ENCODE data around the gene MEI1. TPM values are rescaled to one million over a fixed set of nuclear protein-coding genes. Genes with fewer than 3 reads are reported as not detected.

Gene MEI1
- total and polyA plus RNA-seq, 3 donors from 2014 or later: 43.5 to 103 (median 47.6) TPM

GRCh38 chr22:41841085-41841712 is 141.9 kb downstream of the MEI1 start:
- whole genome bisulfite sequencing, 2 donors: 39 to 40% methylated on average over 3 of the region's 3 CpGs
- Histone ChIP-seq H3K36me3 (ENCODE audit: low read depth, missing control alignments) (no peaks in the 10 kb centered on the region), H3K27ac (peak overlapping the region; percentile 25 to 64), H3K4me1 (peaks cover 26% of the 10 kb centered on the region), H3K27me3 (no peaks in the 10 kb centered on the region), H3K4me3 (no peak overlapping the region), H3K9me3 (no peaks in the 10 kb centered on the region)
- no peak for TF ChIP-seq POLR2A (IDR thresholded peaks at IDR 0.05)
- TF ChIP-seq, protein P1, sequence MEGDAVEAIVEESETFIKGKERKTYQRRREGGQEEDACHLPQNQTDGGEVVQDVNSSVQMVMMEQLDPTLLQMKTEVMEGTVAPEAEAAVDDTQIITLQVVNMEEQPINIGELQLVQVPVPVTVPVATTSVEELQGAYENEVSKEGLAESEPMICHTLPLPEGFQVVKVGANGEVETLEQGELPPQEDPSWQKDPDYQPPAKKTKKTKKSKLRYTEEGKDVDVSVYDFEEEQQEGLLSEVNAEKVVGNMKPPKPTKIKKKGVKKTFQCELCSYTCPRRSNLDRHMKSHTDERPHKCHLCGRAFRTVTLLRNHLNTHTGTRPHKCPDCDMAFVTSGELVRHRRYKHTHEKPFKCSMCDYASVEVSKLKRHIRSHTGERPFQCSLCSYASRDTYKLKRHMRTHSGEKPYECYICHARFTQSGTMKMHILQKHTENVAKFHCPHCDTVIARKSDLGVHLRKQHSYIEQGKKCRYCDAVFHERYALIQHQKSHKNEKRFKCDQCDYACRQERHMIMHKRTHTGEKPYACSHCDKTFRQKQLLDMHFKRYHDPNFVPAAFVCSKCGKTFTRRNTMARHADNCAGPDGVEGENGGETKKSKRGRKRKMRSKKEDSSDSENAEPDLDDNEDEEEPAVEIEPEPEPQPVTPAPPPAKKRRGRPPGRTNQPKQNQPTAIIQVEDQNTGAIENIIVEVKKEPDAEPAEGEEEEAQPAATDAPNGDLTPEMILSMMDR (IDR thresholded peaks at IDR 0.05): no peak
- intact Hi-C loops (cut with DNase I; ENCODE audit: low total_unique reads): no loop called here
- peak; percentile 59 for DNase-seq

- Histone ChIP-seq H3K27ac (peak overlapping the region in 1 of 2 donors; percentile 41), H3K27me3 (no peaks in the 10 kb centered on the region), H3K36me3 (ENCODE audit: low read depth, missing control alignments) (no peaks in the 10 kb centered on the region), H3K9me3 (no peaks in the 10 kb centered on the region), H3K4me1 (peaks cover 31% of the 10 kb centered on the region), H3K4me3 (no peak overlapping the region)
- WGBS, 2 donors: 70 to 79% methylated on average over 8 of the region's 8 CpGs
- TF ChIP-seq, protein P1 (IDR thresholded peaks at IDR 0.05): no peak
- no peak for TF ChIP-seq POLR2A (IDR thresholded peaks at IDR 0.05)
- no peak for DNase-seq
- intact Hi-C loops (cut with DNase I; ENCODE audit: low total_unique reads): no loop called here
Observed at GRCh38 chr22:41842996-41843970, 144.0 kb downstream of the MEI1 start.

DNA sequence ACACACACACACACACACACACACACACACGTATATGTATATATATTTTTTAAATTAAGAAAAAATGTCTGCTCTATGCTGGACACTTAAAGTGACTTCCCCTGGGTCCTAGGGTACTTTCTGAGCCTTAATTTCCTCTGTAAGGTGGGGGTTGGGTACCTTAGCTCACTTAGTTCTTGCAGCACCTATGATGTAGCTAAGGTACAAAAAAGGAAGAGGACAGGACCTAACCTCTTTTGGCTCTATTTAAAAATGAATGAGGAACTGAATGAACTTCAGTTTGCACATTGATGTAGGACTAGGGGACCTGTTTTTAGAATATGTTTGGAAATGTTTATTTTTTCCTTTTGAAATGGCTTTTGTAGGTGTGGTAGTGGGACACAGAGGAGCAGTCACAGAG is 144.7 kb downstream of the MEI1 start:
- Histone ChIP-seq H3K36me3 (ENCODE audit: low read depth, missing control alignments) (no peaks in the 10 kb centered on the region), H3K27me3 (no peaks in the 10 kb centered on the region), H3K9me3 (no peaks in the 10 kb centered on the region), H3K27ac (no peak overlapping the region), H3K4me3 (no peak overlapping the region), H3K4me1 (peaks cover 31% of the 10 kb centered on the region)
- intact Hi-C loops (cut with DNase I; ENCODE audit: low total_unique reads): no loop called here
- TF ChIP-seq, protein P1 (IDR thresholded peaks at IDR 0.05): no peak
- TF ChIP-seq POLR2A (IDR thresholded peaks at IDR 0.05): no peak
- WGBS, 2 donors: 39 to 73% methylated on average over 1 of the region's 1 CpG
- no peak for DNase-seq

DNA sequence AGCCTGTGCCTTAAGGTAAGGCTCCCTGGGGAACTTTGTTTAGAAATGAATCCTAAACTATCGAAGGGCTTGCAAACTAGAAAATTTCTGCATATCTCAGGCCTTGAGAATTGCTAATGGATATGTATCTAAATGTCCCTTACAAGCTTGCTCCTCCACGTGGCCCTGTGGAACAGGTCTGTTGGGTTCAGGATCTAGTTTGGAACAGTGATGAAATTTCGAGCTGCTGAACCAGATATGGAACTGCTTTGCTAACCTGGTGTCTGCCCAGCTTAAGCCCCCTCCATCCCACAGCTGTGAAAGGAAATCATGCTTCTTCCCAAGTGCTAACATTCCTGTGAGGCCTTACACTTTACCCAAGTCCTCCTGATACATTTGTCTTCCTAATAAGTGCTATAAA is 145.2 kb downstream of the MEI1 start:
- Histone ChIP-seq H3K4me1 (peaks cover 31% of the 10 kb centered on the region), H3K9me3 (no peaks in the 10 kb centered on the region), H3K27ac (no peak overlapping the region), H3K36me3 (ENCODE audit: low read depth, missing control alignments) (no peaks in the 10 kb centered on the region), H3K27me3 (no peaks in the 10 kb centered on the region), H3K4me3 (no peak overlapping the region)
- TF ChIP-seq POLR2A (IDR thresholded peaks at IDR 0.05): no peak
- TF ChIP-seq, protein P1 (IDR thresholded peaks at IDR 0.05): no peak
- WGBS, 2 donors: 31 to 46% methylated on average over 3 of the region's 3 CpGs
- intact Hi-C loops (cut with DNase I; ENCODE audit: low total_unique reads): no loop called here
- DNase-seq: no peak

All from testis (tissue), 3 donors.